ENCODE results near the gene LNX1. TPM values are rescaled to one million over a fixed set of nuclear protein-coding genes. Genes with fewer than 3 reads are reported as not detected.

The LNX1 gene
- total and polyA plus RNA-seq, 2 of the 8 experiments (the other 6 are each of a cell fraction or from before 2014, with no cell fraction given): 2.7 to 3.8 TPM

DNA sequence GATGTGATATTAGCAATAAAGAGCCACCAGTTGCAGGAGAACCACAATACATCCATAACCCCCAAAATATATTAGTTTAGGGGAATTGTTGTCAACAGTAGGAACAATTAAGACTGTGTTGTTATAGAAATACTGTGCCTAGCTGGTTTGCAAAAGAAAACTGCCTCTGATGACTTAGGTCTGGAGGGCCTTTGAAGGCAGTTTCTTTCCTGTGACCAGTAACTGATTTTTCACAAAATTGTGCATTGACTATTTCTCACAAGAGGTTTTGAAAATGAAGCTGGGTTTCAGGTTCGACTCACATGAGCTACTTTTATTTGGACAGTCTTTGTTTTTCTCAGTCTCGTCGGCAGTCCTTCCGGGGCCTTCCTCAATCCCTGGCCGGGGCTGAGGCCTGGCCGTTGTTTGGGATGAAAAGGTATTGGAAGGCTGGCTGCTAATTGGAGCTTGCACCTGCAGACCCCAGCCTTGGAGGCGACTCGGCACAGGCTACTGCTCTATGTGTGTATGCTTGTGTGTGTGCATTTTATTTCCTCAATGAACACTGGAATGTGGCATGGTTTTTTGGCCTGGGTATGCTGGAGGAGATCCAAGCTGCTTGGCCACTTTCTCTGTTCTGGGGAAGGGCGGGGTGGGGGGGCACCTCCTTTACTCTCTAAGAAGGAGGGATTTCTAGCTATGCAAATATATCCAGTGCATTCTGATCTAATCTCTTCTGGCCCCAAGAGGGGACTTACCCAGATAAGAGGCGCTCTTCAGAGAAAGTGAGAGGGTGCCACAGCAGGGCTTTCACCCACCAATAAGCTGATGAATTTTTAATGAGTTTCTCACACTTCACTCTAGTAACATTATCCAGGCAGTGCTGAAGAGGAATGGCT is 49.5 kb upstream of the LNX1 start:
- Histone ChIP-seq H2BK12ac (ENCODE audit: low read depth, low read length) (no peak overlapping the region), H2AFZ (ENCODE audit: low read length) (no peak overlapping the region; the same call in 1 of the 2 replicates), H3K18ac (ENCODE audit: extremely low read depth, low read length) (0 out of 2 replicates have a peak overlapping the region, but pooled peaks have one; percentile 20), H2BK5ac (ENCODE audit: low read depth, low read length) (no peak overlapping the region), H4K8ac (ENCODE audit: extremely low read depth, insufficient read depth, low read length) (no peak overlapping the region), H2BK120ac (replicated peaks; ENCODE audit: low read depth, low read length) (no peak overlapping the region), H3K4me2 (ENCODE audit: insufficient read depth in 1 of 2, low read depth in 2 of 2, low read length in 2 of 2) (no peak overlapping the region), H3K4ac (replicated peaks; ENCODE audit: insufficient read length, low read depth, low read length) (no peak overlapping the region), H3K23ac (ENCODE audit: insufficient read length) (no peak overlapping the region), H4K20me1 (replicated peaks in 1 of 2; ENCODE audit: control insufficient read depth in 1 of 2, insufficient read depth in 2 of 2, low read length in 2 of 2) (no peaks in the 10 kb centered on the region), H3K4me3 (ENCODE audit: extremely low read depth in 1 of 4, insufficient read depth in 2 of 4, low read depth in 3 of 4, low read length in 4 of 4) (no peak overlapping the region), H3K9ac (replicated peaks in 1 of 4; ENCODE audit: extremely low read depth in 1 of 4, low read depth in 3 of 4, low read length in 3 of 4) (no peak overlapping the region), H3K27ac (ENCODE audit: low read depth, low read length) (no peak overlapping the region), H3K23me2 (ENCODE audit: low read depth, low read length) (no peaks in the 10 kb centered on the region), H3K56ac (replicated peaks; ENCODE audit: insufficient read length, low read depth, low read length) (no peak overlapping the region), H3K14ac (ENCODE audit: insufficient read length) (no peak overlapping the region), H4K5ac (ENCODE audit: insufficient read length, low read depth, low read length) (no peak overlapping the region), H3K79me2 (ENCODE audit: control insufficient read depth in 1 of 2, insufficient read depth in 2 of 2, low read length in 2 of 2) (no peaks in the 10 kb centered on the region), H2BK15ac (ENCODE audit: low read length) (no peak overlapping the region), H2BK20ac (ENCODE audit: low read length) (no peak overlapping the region), H4K91ac (replicated peaks; ENCODE audit: insufficient read length, low read length) (no peak overlapping the region), H3K79me1 (ENCODE audit: low read depth, low read length) (no peaks in the 10 kb centered on the region), H3K27me3 (replicated peaks in 1 of 4; ENCODE audit: control insufficient read depth in 3 of 4, extremely low read depth in 1 of 4, insufficient read depth in 3 of 4, low read length in 3 of 4) (no peaks in the 10 kb centered on the region), H3K36me3 (ENCODE audit: control insufficient read depth in 2 of 4, insufficient read depth in 4 of 4, low read length in 3 of 4) (no peaks in the 10 kb centered on the region), H3K9me3 (ENCODE audit: insufficient read depth in 2 of 2, low read depth in 1 of 2, low read length in 1 of 2) (no peaks in the 10 kb centered on the region), H3K4me1 (replicated peaks in 1 of 4; ENCODE audit: control insufficient read depth in 3 of 4, insufficient read depth in 4 of 4, low read length in 3 of 4) (no peaks in the 10 kb centered on the region), H2AK5ac (ENCODE audit: low read depth, low read length) (no peak overlapping the region)
- no peak for DNase-seq (ENCODE audit: low read depth in 1 of 2, low spot score in 2 of 2)
- no peak for TF ChIP-seq NRF1 (IDR thresholded peaks at IDR 0.05; ENCODE audit: low read depth, low read length)
- TF ChIP-seq ZNF274 (IDR thresholded peaks at IDR 0.05; ENCODE audit: borderline replicate concordance, extremely low read depth, low read length): no peak
- ChIA-PET POLR2A (ENCODE audit: partially characterized antibody) (no interaction called here), CTCF (ENCODE audit: partially characterized antibody) (interaction anchor here (0.5 to 1.5 kb wide), 7 partner anchors 10 to 594 kb away, joined by 3 to 4 read pairs (median 3); no protein-coding TSS in a partner anchor)
- WGBS, 2 experiments (ENCODE audit: extremely low coverage in 1 of 2, insufficient coverage in 1 of 2, insufficient read length in 1 of 2, insufficient replicate concordance in 2 of 2, low coverage in 1 of 2, low lambda C conversion rate in 2 of 2, missing lambda C conversion rate in 1 of 2): 90% methylated on average over 10 of the region's 10 CpGs; no CpG with 5 or more reads in 1 of the 2 experiments
- FAIRE-seq: peak; percentile 13

Data from H1 (cell line).